ENCODE results near the gene ARHGEF4. TPM values are rescaled to one million over a fixed set of nuclear protein-coding genes. Genes with fewer than 3 reads are reported as not detected.

Gene ARHGEF4
- total RNA-seq, 1 donor from 2014 or later = 4.8 TPM

- H3K4me3 Mint-ChIP-seq (ENCODE audit: unreplicated experiment) = no peak overlapping the region
- Histone ChIP-seq H3K4me1 (ENCODE audit: insufficient read depth, low read length) (no peaks in the 10 kb centered on the region), H3K9ac (ENCODE audit: low read length) (no peak overlapping the region), H3K79me2 (ENCODE audit: insufficient read depth, low read length) (no peaks in the 10 kb centered on the region), H3K27me3 (ENCODE audit: insufficient read depth, low read length) (peaks cover 15% of the 10 kb centered on the region), H4K20me1 (ENCODE audit: insufficient read depth, low read length) (no peaks in the 10 kb centered on the region), H2AFZ (ENCODE audit: low read depth, low read length) (no peak overlapping the region), H3K4me3 (ENCODE audit: insufficient read depth, low read depth, low read length) (no peak overlapping the region), H3K9me3 (ENCODE audit: insufficient read depth, low read depth, low read length) (no peaks in the 10 kb centered on the region), H3K27ac (ENCODE audit: low read depth, low read length) (no peak overlapping the region), H3K36me3 (ENCODE audit: insufficient read depth, low read length) (no peaks in the 10 kb centered on the region), H3K4me2 (ENCODE audit: low read length) (no peak overlapping the region)
- H3K4me1 Mint-ChIP-seq (ENCODE audit: low read depth, unreplicated experiment) = peaks cover 6% of the 10 kb centered on the region
- peaks cover 3% of the 10 kb centered on the region for H3K9me3 Mint-ChIP-seq (ENCODE audit: unreplicated experiment)
- FAIRE-seq (no peak), DNase-seq (ENCODE audit: low read depth) (peak; percentile 63)
- H3K27ac Mint-ChIP-seq (ENCODE audit: unreplicated experiment) = no peak overlapping the region
- no peaks in the 10 kb centered on the region for H3K36me3 Mint-ChIP-seq (ENCODE audit: low read depth, unreplicated experiment)
- TF ChIP-seq CTCF (IDR thresholded peaks at IDR 0.05; ENCODE audit: insufficient read depth, low read depth, low read length) (no peak), EZH2 (IDR thresholded peaks at IDR 0.05; ENCODE audit: insufficient read depth, low read length) (no peak)
- H3K27me3 Mint-ChIP-seq (ENCODE audit: low read depth, unreplicated experiment) = peaks cover 14% of the 10 kb centered on the region
Observed at GRCh38 chr2:130864830-130865800, 28.4 kb downstream of the ARHGEF4 start.

GRCh38 chr2:130869441-130870160 lies 32.9 kb downstream of the ARHGEF4 start:
- peaks cover 28% of the 10 kb centered on the region for H3K27me3 Mint-ChIP-seq (ENCODE audit: low read depth, unreplicated experiment)
- H3K36me3 Mint-ChIP-seq (ENCODE audit: low read depth, unreplicated experiment) = no peaks in the 10 kb centered on the region
- no peak overlapping the region for H3K27ac ChIP-seq (ENCODE audit: low read depth, low read length)
- no peaks in the 10 kb centered on the region for H3K36me3 ChIP-seq (ENCODE audit: insufficient read depth, low read length)
- FAIRE-seq = no peak
- H3K9me3 ChIP-seq (ENCODE audit: insufficient read depth, low read depth, low read length) = no peaks in the 10 kb centered on the region
- no peak overlapping the region for H3K4me3 ChIP-seq (ENCODE audit: insufficient read depth, low read depth, low read length)
- TF ChIP-seq EZH2 (IDR thresholded peaks at IDR 0.05; ENCODE audit: insufficient read depth, low read length) (peak; percentile 17), CTCF (IDR thresholded peaks at IDR 0.05; ENCODE audit: insufficient read depth, low read depth, low read length) (no peak)
- H3K27me3 ChIP-seq (ENCODE audit: insufficient read depth, low read length) = peaks cover 24% of the 10 kb centered on the region
- H3K9me3 Mint-ChIP-seq (ENCODE audit: unreplicated experiment) = peaks cover 3% of the 10 kb centered on the region
- no peaks in the 10 kb centered on the region for H3K4me1 ChIP-seq (ENCODE audit: insufficient read depth, low read length)
- H3K27ac Mint-ChIP-seq (ENCODE audit: unreplicated experiment) = no peak overlapping the region
- no peak overlapping the region for H3K4me3 Mint-ChIP-seq (ENCODE audit: unreplicated experiment)
- no peak overlapping the region for H2AFZ ChIP-seq (ENCODE audit: low read depth, low read length)
- H3K4me1 Mint-ChIP-seq (ENCODE audit: low read depth, unreplicated experiment) = peaks cover 6% of the 10 kb centered on the region
- H3K79me2 ChIP-seq (ENCODE audit: insufficient read depth, low read length) = no peaks in the 10 kb centered on the region
- no peaks in the 10 kb centered on the region for H4K20me1 ChIP-seq (ENCODE audit: insufficient read depth, low read length)
- H3K4me2 ChIP-seq (ENCODE audit: low read length) = no peak overlapping the region
- DNase-seq (ENCODE audit: low read depth) = no peak
- no peak overlapping the region for H3K9ac ChIP-seq (ENCODE audit: low read length)

All from astrocyte (in vitro differentiated cells and primary cell).